Immature natural killer cell (primary cell): ENCODE results near the gene PLVAP. TPM values are rescaled to one million over a fixed set of nuclear protein-coding genes. Genes with fewer than 3 reads are reported as not detected.

ENCODE experiments used
- DNase-seq, 3 donors: peaks; one replicate each; pipeline ENCODE4 v3.0.0; 2022; ENCODE audit warnings: mixed read lengths in 1 of 3
- H3K27ac Mint-ChIP-seq, 6 donors: one replicate each; pipeline ENCODE4 v1.8.0; 2020; ENCODE audit warnings: mixed read lengths in 6 of 6, mild to moderate bottlenecking in 5 of 6, inconsistent platforms in 4 of 6, moderate library complexity in 3 of 6
- H3K27me3 Mint-ChIP-seq, 3 donors: one replicate each; pipeline ENCODE4 v1.8.0; 2020 to 2021; ENCODE audit warnings: low read depth in 3 of 3, mild to moderate bottlenecking in 3 of 3, mixed read lengths in 3 of 3, moderate library complexity in 3 of 3, inconsistent platforms in 1 of 3
- H3K36me3 Mint-ChIP-seq, 3 donors: one replicate each; pipeline ENCODE4 v1.8.0; 2020; ENCODE audit warnings: mixed read lengths in 3 of 3, inconsistent platforms in 2 of 3, mild to moderate bottlenecking in 2 of 3
- H3K4me1 Mint-ChIP-seq, 2 donors: one replicate each; pipeline ENCODE4 v1.8.0; 2020; ENCODE audit warnings: inconsistent platforms in 2 of 2, mild to moderate bottlenecking in 2 of 2, mixed read lengths in 2 of 2, moderate library complexity in 1 of 2
- H3K4me3 Mint-ChIP-seq, 5 donors: one replicate each; pipeline ENCODE4 v1.8.0; 2020; ENCODE audit warnings: mild to moderate bottlenecking in 5 of 5, mixed read lengths in 5 of 5, inconsistent platforms in 3 of 5, moderate library complexity in 3 of 5
- H3K9me3 Mint-ChIP-seq, 6 donors: one replicate each; pipeline ENCODE4 v1.8.0; 2020; ENCODE audit warnings: mild to moderate bottlenecking in 6 of 6, mixed read lengths in 6 of 6, inconsistent platforms in 4 of 6, moderate library complexity in 3 of 6
- polyA plus RNA-seq, 3 donors: library from polyadenylated mRNA; unstranded; fragments of 300-500 nt; fragmentation: Illumina TruSeq; gene quantifications; one replicate each; pipeline ENCODE4 v1.2.3, GENCODE V29; 2021

Gene PLVAP
- polyA plus RNA-seq, 3 donors from 2014 or later, result not detected

DNA sequence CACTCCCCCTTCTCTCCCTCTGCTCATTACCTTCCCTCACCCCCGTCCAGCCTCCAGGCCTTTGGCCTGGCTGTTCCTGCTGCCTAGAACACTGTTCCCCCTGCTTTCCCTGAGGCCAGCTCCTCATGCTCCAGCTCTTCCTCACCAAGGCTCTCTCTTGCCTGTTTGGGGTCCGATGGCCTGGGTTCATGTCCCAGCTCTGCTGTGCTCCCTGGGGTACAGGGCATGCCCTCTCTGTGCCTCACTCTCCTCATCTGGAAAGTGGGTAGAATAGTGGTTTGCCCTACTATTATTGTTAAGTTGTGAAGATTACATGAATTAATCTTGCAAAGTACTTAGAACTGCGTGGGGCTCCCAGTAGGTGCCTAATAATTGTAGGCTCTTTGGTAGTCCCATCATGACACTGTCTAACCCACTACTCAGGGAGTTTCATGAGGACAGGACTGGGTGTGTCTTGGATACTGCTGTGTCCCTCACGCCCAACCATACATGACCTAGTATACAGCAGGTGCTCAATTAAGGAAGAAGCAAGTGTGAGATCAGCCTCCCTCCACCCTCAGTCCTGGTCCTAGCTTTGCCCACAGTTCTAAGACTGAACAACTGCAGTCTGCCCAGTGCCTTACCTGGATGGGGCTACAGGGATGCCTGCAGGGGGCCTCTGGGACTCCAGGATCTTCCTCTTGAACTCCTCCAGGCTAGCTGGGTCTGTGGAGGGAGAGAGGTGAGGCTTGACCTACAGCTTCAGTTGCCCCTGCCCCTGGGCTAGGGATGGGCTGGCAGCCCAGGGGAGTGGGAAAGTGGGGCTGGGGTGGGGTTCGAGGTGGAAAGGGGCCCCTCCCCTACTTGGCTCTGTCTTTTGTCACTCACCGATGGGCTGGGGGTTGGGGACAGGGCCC is 17.0 kb downstream of the PLVAP start:
- no peak overlapping the region for H3K27ac Mint-ChIP-seq
- no peaks in the 10 kb centered on the region for H3K36me3 Mint-ChIP-seq
- H3K9me3 Mint-ChIP-seq, result no peaks in the 10 kb centered on the region
- no peak overlapping the region for H3K4me3 Mint-ChIP-seq
- H3K4me1 Mint-ChIP-seq, result no peaks in the 10 kb centered on the region
- H3K27me3 Mint-ChIP-seq, result peaks cover 1 to 3% (median 2%) of the 10 kb centered on the region in 3 donors
- no peak for DNase-seq

DNA sequence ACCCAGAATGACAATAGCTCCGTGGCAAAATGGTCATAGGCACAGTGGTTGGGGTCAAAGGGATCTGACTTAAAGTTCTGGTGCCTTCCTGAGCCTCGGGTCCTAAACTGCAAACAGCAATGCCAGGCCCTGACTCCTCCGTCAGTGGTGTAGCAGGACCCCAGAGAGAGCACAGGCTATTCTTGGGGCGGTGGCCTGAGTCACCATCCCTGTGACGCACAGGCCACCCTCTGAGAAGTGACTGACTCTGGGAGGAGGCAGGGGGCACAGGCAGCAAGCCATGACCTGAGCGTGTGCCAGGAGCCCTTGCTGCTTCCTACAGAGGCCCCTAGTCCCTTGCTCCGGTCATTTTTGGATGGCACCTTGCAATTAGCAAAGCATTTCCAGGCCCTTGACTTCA is 18.7 kb downstream of the PLVAP start:
- Mint-ChIP-seq H3K27ac (no peak overlapping the region), H3K4me3 (no peak overlapping the region), H3K27me3 (peaks cover 0 to 3% (median 1%) of the 10 kb centered on the region in 3 donors), H3K36me3 (no peaks in the 10 kb centered on the region), H3K9me3 (no peaks in the 10 kb centered on the region), H3K4me1 (no peaks in the 10 kb centered on the region)
- DNase-seq, result no peak

DNA sequence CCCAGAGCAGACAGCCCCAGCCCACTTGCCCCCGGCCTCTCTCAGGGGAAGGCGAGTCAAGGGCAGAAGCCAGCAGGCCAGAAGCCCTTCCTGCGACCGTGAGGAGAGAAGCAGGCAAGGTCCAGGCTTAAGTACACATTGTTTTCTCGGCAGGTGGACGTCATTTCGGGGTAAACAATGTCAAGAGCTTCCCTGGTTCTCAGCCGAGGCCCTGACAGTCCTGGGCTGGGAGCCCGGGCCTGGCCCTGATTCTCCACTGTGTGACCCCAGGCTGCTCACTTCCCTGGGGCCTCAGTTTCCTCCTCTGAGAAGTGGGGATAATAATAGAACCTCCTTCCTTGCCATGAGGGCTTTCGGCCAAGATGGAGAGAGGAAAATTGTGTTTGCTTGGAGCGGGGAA is 19.4 kb downstream of the PLVAP start:
- no peaks in the 10 kb centered on the region for H3K4me1 Mint-ChIP-seq
- no peak overlapping the region for H3K27ac Mint-ChIP-seq
- H3K4me3 Mint-ChIP-seq, result no peak overlapping the region
- peaks cover 0 to 5% (median 1%) of the 10 kb centered on the region in 3 donors for H3K27me3 Mint-ChIP-seq
- no peaks in the 10 kb centered on the region for H3K9me3 Mint-ChIP-seq
- DNase-seq, result no peak
- no peaks in the 10 kb centered on the region for H3K36me3 Mint-ChIP-seq

DNA sequence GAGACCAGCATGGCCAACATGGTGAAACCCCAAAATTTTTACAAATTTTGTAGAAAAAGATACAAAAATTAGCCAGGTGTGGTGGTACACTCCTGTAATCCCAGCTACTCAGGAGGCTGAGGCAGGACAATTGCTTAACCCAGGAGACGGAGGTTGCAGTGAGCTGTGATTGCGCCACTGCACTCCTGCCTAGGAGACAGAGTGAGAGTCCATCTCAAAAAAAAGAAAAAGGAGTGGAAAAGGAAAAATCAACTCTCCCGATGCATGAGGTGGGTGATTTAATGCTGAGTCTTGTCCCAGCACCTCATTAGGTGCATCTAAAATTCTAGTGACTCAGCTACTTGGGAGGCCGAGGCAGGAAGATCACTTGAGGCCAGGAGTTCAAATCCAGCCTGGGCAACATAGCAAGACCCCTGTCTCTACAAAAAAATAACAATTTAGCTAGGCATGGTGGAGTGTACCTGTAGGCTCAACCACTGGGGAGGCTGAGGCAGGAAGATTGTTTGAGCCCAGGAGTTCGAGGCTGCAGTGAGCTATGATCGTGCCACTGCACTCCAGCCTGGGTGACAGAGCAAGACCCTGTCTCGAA is 20.0 kb downstream of the PLVAP start:
- Mint-ChIP-seq H3K27ac (no peak overlapping the region), H3K4me3 (no peak overlapping the region), H3K9me3 (no peaks in the 10 kb centered on the region), H3K36me3 (no peaks in the 10 kb centered on the region), H3K4me1 (no peaks in the 10 kb centered on the region), H3K27me3 (peaks cover 0 to 6% (median 1%) of the 10 kb centered on the region in 3 donors)
- DNase-seq, result no peak

DNA sequence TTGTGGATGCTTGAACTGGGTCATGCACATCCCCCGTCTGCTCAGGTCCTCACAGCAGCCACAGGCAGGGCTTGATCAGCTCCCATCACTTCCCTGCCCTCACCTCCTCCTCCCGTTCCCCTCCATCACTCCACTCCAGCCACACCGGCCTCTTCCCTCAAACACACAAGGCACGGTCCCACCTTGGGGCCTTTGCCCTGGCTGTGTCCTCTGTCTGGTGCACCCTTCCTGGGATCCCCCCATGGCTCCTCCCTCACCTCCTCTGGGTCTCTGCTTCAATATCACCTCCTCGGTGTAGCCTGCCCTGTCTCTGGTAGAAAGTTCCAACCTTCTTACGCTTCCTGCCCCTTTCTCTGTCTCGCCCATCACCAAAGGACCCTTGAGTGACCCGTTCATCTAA is 23.8 kb downstream of the PLVAP start:
- Mint-ChIP-seq H3K4me3 (no peak overlapping the region), H3K36me3 (no peaks in the 10 kb centered on the region), H3K27ac (no peak overlapping the region)

DNA sequence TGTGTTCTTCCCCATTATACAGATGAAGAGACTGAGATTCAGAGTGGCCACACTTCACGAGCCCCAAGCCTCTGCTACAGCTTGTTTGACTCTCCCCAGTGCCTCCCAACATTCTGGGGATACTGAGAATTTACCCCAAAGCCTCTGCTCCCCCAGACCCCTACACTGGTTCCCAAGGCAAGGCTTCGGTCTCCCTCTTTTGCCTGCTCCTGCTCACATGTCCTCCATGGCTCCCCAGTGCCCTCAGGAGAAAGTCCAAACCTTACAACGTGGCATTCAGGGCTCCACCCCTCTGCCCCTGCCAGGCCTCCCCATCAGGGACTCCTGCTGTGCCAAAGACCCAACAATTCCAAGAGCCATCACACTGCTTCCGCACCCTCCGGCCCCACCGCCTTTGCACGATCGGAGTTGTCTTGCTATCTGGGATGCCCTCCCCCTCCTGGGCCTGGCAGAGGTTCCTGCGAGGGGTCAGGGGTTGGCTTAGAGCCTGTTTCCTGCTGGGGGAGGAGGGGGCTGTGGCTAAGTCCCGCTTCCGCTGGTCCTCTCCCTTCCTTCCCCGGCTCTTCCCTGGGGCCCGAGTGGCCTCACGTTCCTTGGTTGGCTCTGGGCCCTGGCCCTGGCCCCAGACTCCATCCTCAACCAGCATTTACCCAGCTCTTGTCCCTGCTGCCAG is 24.4 kb downstream of the PLVAP start:
- H3K27ac Mint-ChIP-seq, result no peak overlapping the region
- H3K27me3 Mint-ChIP-seq, result peaks cover 6 to 8% (median 6%) of the 10 kb centered on the region in 3 donors
- DNase-seq, result no peak
- no peaks in the 10 kb centered on the region for H3K4me1 Mint-ChIP-seq
- H3K4me3 Mint-ChIP-seq, result no peak overlapping the region
- no peaks in the 10 kb centered on the region for H3K9me3 Mint-ChIP-seq
- H3K36me3 Mint-ChIP-seq, result no peaks in the 10 kb centered on the region

More for the DNA sequence above, 23.8 kb downstream of the PLVAP start:
- no peaks in the 10 kb centered on the region for H3K4me1 Mint-ChIP-seq
- DNase-seq, result no peak
- no peaks in the 10 kb centered on the region for H3K9me3 Mint-ChIP-seq
- peaks cover 4 to 6% (median 4%) of the 10 kb centered on the region in 3 donors for H3K27me3 Mint-ChIP-seq

DNA sequence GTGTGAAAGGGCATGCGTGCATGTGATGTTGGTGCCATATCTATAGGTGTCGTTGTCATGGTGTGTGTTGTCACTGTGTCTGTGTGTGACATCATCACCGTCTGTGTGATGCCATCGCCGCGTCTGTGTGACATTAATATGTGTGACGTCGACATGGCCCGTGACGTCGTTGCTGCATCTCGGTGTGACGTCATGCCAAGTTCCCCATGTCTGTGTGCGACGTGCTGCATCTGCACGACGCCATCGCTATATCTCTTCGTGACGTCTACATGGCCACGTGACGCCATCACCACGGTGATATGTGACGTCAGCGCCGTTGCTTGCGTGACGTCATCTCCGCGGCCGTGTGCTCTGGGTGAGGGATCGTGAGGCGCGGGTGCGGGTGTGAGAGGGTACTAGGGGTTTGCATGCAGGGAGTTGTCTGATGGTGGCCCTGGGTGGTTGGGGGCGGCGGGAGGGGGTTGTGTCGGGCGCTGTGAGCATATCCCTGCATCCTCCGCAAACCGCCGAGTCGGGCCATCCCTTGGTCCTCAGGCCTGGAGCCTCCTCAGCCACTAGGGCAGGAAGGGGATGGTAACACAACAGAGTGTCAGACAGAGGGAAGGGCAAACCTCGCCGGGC is 25.2 kb downstream of the PLVAP start:
- Mint-ChIP-seq H3K9me3 (no peaks in the 10 kb centered on the region), H3K4me1 (no peaks in the 10 kb centered on the region), H3K27ac (no peak overlapping the region), H3K36me3 (no peaks in the 10 kb centered on the region), H3K27me3 (peaks cover 6 to 13% (median 8%) of the 10 kb centered on the region in 3 donors), H3K4me3 (no peak overlapping the region)
- no peak for DNase-seq

DNA sequence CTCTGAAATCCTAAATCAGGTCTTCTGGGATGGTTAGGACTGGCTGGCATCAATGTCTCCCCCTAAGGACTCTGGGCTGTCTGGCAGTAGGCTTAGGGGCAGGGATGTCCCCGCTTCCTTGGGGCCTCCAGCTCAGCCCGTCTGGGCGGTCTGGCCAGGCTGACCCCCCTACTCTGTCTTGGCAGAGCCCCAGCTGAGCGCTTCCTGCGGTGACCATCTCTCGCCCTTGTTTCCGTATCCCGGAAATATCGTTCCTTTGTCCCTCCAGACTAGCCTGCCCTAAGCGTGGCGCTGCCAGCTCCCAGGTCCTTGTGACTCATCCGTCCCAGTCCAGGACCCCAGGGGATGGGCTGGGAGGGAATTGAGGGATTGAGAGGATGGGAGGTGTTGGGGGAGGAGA is 28.4 kb downstream of the PLVAP start:
- Mint-ChIP-seq H3K36me3 (no peaks in the 10 kb centered on the region), H3K4me3 (no peak overlapping the region), H3K27ac (no peak overlapping the region), H3K27me3 (peaks cover 6 to 13% (median 10%) of the 10 kb centered on the region in 3 donors), H3K4me1 (peaks cover 4 to 7% of the 10 kb centered on the region in 2 donors), H3K9me3 (no peaks in the 10 kb centered on the region)
- DNase-seq, result no peak

DNA sequence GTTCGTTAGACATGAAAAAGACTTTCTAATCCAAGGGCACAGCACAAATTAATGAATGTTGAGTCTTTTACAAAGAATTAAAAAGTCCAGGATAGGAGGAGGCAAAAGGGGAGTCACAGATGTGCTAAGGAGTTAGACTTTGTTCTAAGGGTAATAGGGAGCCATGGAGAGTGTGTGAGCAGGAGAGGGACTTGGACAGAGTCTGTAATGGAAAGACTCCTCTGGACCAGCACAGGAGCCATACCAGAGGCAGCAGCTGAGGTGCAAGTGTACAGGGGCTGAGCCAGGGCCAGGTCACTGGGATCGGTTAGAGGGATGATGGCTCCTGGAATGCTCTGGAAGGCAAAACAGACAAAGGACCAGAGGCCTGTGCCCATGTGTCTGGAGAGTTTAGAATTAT is 29.3 kb downstream of the PLVAP start:
- DNase-seq, result no peak
- no peaks in the 10 kb centered on the region for H3K36me3 Mint-ChIP-seq
- H3K9me3 Mint-ChIP-seq, result no peaks in the 10 kb centered on the region
- H3K4me1 Mint-ChIP-seq, result peaks cover 4 to 7% of the 10 kb centered on the region in 2 donors
- no peak overlapping the region for H3K4me3 Mint-ChIP-seq
- peaks cover 6 to 13% (median 10%) of the 10 kb centered on the region in 3 donors for H3K27me3 Mint-ChIP-seq
- H3K27ac Mint-ChIP-seq, result no peak overlapping the region

DNA sequence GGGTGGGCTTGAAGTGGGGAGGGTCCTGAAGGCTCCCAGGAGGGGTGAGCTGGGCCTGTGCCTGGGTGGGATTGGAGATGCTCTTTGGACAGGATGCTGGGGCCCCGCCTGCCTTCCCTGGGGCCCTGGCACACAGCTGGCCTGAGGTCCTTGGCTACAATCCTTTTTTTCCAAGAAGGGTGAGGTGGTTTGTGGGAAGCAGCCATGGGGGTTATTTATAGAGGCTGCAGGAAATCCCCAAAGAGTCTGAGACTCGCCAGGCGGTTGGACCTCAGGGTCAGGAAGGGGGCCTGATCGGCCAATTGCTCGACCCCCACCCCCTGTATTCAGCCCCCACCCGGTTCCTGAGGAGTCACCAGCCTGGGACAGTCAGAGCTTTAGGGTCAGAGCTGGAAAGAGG is 29.8 kb downstream of the PLVAP start:
- no peak overlapping the region for H3K27ac Mint-ChIP-seq
- no peaks in the 10 kb centered on the region for H3K36me3 Mint-ChIP-seq
- H3K4me1 Mint-ChIP-seq, result peaks cover 4 to 7% of the 10 kb centered on the region in 2 donors
- no peak overlapping the region for H3K4me3 Mint-ChIP-seq
- H3K9me3 Mint-ChIP-seq, result no peaks in the 10 kb centered on the region
- peaks cover 3 to 13% (median 10%) of the 10 kb centered on the region in 3 donors for H3K27me3 Mint-ChIP-seq
- no peak for DNase-seq

DNA sequence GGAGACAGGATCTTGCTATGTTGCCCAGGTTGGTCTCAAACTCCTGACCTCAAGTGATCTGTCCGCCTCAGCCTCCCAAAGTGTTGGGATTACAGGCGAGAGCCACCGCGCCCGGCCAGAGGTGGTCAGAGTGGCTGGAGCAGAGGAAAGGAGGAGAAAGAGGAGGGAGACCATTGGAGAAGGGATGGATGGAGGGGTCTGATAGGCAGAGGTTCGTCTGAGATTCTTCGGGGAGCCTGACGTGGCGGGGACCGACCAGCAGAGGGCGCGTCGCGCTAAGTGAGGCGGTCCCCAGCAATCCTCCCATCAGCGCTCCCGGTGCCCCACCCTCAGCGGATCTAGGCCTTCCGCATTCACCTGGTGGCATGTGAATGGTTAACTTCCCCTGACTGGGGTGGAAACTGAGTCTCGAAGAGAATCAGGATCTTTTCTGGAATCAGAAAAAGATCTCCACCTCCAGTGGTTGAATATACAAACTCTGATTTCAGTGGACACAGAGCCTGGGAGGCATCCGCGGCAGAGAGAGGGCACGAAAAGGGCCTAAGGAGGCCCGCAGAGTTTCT is 31.0 kb downstream of the PLVAP start:
- peak; percentile 63 to 70 (median 68) for DNase-seq
- Mint-ChIP-seq H3K4me1 (peaks cover 4 to 7% of the 10 kb centered on the region in 2 donors), H3K4me3 (no peak overlapping the region), H3K27ac (no peak overlapping the region), H3K9me3 (no peaks in the 10 kb centered on the region), H3K36me3 (no peaks in the 10 kb centered on the region), H3K27me3 (peaks cover 3 to 13% (median 4%) of the 10 kb centered on the region in 3 donors)

DNA sequence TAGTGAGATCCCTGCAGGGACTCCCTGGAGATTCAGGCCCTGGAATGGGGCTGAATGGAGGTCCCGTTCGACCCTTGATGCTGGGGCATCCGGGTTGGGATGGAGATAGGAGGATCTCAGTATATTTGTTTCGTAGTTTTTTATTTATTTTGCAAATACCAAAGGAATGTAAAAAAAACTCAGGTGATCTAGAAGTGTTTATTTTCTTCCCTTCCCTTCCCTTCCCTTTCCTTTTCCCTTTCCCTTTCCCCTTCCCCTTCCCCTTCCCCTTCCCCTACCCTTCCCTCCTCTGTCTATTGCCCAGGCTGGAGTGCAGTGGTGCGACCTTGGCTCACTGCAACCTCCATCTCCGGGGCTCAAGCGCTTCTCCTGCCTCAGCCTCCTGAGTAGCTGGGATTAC is 35.3 kb downstream of the PLVAP start:
- no peak overlapping the region for H3K27ac Mint-ChIP-seq
- no peaks in the 10 kb centered on the region for H3K9me3 Mint-ChIP-seq
- H3K27me3 Mint-ChIP-seq, result peaks cover 0 to 6% (median 2%) of the 10 kb centered on the region in 3 donors
- H3K4me3 Mint-ChIP-seq, result no peak overlapping the region
- no peak for DNase-seq
- H3K36me3 Mint-ChIP-seq, result no peaks in the 10 kb centered on the region
- H3K4me1 Mint-ChIP-seq, result peaks cover 15 to 16% of the 10 kb centered on the region in 2 donors

DNA sequence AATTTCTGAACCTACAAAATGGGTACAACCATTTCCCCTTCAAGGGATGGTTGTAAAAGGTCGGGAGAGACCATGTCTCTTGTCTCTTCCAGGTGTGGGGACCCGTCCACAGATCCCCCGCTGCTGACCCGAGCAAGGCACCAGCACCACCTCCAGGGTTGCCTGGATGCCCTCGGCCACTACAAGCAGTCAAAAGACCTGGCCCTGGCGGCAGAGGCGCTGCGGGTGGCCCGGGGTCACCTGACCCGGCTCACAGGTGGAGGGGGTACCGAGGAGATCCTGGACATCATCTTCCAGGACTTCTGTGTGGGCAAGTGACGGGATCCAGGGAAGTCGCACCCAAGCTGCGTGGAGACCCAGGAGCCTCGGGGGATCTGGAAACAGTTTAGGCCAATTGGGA is 35.8 kb downstream of the PLVAP start:
- DNase-seq, result no peak
- H3K9me3 Mint-ChIP-seq, result no peaks in the 10 kb centered on the region
- no peak overlapping the region for H3K27ac Mint-ChIP-seq
- H3K27me3 Mint-ChIP-seq, result peaks cover 0 to 6% (median 2%) of the 10 kb centered on the region in 3 donors
- H3K36me3 Mint-ChIP-seq, result no peaks in the 10 kb centered on the region
- peaks cover 18 to 20% of the 10 kb centered on the region in 2 donors for H3K4me1 Mint-ChIP-seq
- H3K4me3 Mint-ChIP-seq, result no peak overlapping the region
